ACHN (cell line): ENCODE data around the gene CPD.
"Not testable (repeated sequence)": the region's sequence is repeated elsewhere in the genome, so short reads cannot be mapped to it uniquely, and the experiment has no call there.

ENCODE experiments used
- DNase-seq: peaks from one replicate; pipeline ENCODE4 v3.0.0-alpha.2; 2015
- in situ Hi-C: cut with HindIII; loops from 2 replicates; pipeline ENCODE4 v1.10.0; 2017; ENCODE audit warnings: low sequenced_read_pairs, low pct_ligation_motif_present, low pct_unique_long_range_greater_than_20kb

CPD gene

GRCh38 chr17:30412008-30412496 lies 33.3 kb downstream of the CPD start:
- DNase-seq, in situ Hi-C loops: not testable (repeated sequence)

GRCh38 chr17:30413109-30413508 lies 34.4 kb downstream of the CPD start:
- DNase-seq, result no peak

GRCh38 chr17:30414486-30414885 lies 35.8 kb downstream of the CPD start:
- in situ Hi-C loops, result no loop called here
- no peak for DNase-seq

More at GRCh38 chr17:30413109-30413508, 34.4 kb downstream of the CPD start:
- in situ Hi-C loops, result no loop called here

GRCh38 chr17:30415491-30415890 lies 36.8 kb downstream of the CPD start:
- no peak for DNase-seq
- in situ Hi-C loops, result no loop called here

GRCh38 chr17:30418070-30418469 lies 39.3 kb downstream of the CPD start:
- in situ Hi-C loops, DNase-seq: not testable (repeated sequence)

GRCh38 chr17:30421592-30421991 lies 42.9 kb downstream of the CPD start:
- in situ Hi-C loops, result no loop called here

GRCh38 chr17:30422171-30422570 lies 43.4 kb downstream of the CPD start:
- in situ Hi-C loops, result no loop called here
- DNase-seq, result no peak

More at GRCh38 chr17:30421592-30421991, 42.9 kb downstream of the CPD start:
- no peak for DNase-seq

GRCh38 chr17:30424471-30424870 lies 45.7 kb downstream of the CPD start:
- no peak for DNase-seq
- in situ Hi-C loops, result no loop called here

GRCh38 chr17:30426292-30426691 lies 47.6 kb downstream of the CPD start:
- DNase-seq, result no peak
- in situ Hi-C loops, result no loop called here

- no peak for DNase-seq
Observed at GRCh38 chr17:30427611-30428010, 48.9 kb downstream of the CPD start.

GRCh38 chr17:30429155-30429554 lies 50.4 kb downstream of the CPD start:
- peak; percentile 16 for DNase-seq
- in situ Hi-C loops, result no loop called here

More at GRCh38 chr17:30427611-30428010, 48.9 kb downstream of the CPD start:
- in situ Hi-C loops, result no loop called here

- in situ Hi-C loops, result no loop called here
- peak; percentile 81 for DNase-seq
Observed at GRCh38 chr17:30433514-30433913, 54.8 kb downstream of the CPD start.

- in situ Hi-C loops, result no loop called here
- DNase-seq, result no peak
Observed at GRCh38 chr17:30436729-30437128, 58.0 kb downstream of the CPD start.

GRCh38 chr17:30443721-30444120 lies 65.0 kb downstream of the CPD start:
- in situ Hi-C loops, result no loop called here
- DNase-seq, result no peak

GRCh38 chr17:30446640-30447039 lies 67.9 kb downstream of the CPD start:
- DNase-seq, in situ Hi-C loops: not testable (repeated sequence)

GRCh38 chr17:30449480-30449879 lies 70.8 kb downstream of the CPD start:
- in situ Hi-C loops, result no loop called here
- no peak for DNase-seq

GRCh38 chr17:30450125-30451027 lies 71.6 kb downstream of the CPD start:
- in situ Hi-C loops, result no loop called here

GRCh38 chr17:30454635-30455034 lies 75.9 kb downstream of the CPD start:
- in situ Hi-C loops, result no loop called here
- DNase-seq, result no peak

More at GRCh38 chr17:30450125-30451027, 71.6 kb downstream of the CPD start:
- DNase-seq, result no peak

GRCh38 chr17:30458371-30458770 lies 79.6 kb downstream of the CPD start:
- DNase-seq, result no peak
- in situ Hi-C loops, result no loop called here
